ENCODE measurements around the gene NBEAL1.
A peak's percentile ranks its signal among the peaks of the same experiment; 100 is the strongest.

Gene NBEAL1

GRCh38 chr2:203077451-203077850 is 62.8 kb downstream of the NBEAL1 start:
- TF ChIP-seq CTCF (IDR thresholded peaks at IDR 0.05) = no peak

GRCh38 chr2:203080447-203081045 is 65.9 kb downstream of the NBEAL1 start:
- TF ChIP-seq CTCF (IDR thresholded peaks at IDR 0.05) = no peak

- TF ChIP-seq CTCF (IDR thresholded peaks at IDR 0.05) = no peak
Observed at GRCh38 chr2:203083328-203083727, 68.7 kb downstream of the NBEAL1 start.

- peak; percentile 19; the same call in 1 of the 2 replicates for TF ChIP-seq CTCF (IDR thresholded peaks at IDR 0.05)
Observed at GRCh38 chr2:203097735-203098134, 83.1 kb downstream of the NBEAL1 start.

GRCh38 chr2:203104273-203104672 is 89.6 kb downstream of the NBEAL1 start:
- TF ChIP-seq CTCF (IDR thresholded peaks at IDR 0.05) = no peak

- TF ChIP-seq CTCF (IDR thresholded peaks at IDR 0.05) = no peak
Observed at GRCh38 chr2:203105996-203106395, 91.3 kb downstream of the NBEAL1 start.

GRCh38 chr2:203112342-203112741 is 97.7 kb downstream of the NBEAL1 start:
- TF ChIP-seq CTCF (IDR thresholded peaks at IDR 0.05) = no peak

All from LNCAP (cell line).